Smooth muscle cell (in vitro differentiated cells): ENCODE measurements around the gene LRIG1. TPM values are rescaled to one million over a fixed set of nuclear protein-coding genes. Genes with fewer than 3 reads are reported as not detected.

Source experiments
- DNase-seq: peaks from one replicate; lab custom pipeline; 2025; ENCODE audit not compliant: unreplicated experiment; lab: John Stamatoyannopoulos, UW
- H2AFZ ChIP-seq: fragments of 200-600 bp; sonication (generic); 2 replicates; pipeline ENCODE4 v1.6.0; 2016; ENCODE audit warnings: antibody characterized with exemption, low read depth, mild to moderate bottlenecking
- H3F3A ChIP-seq: fragments of 200-600 bp; sonication (generic); 2 replicates; pipeline ENCODE4 v1.6.0; 2017; ENCODE audit warnings: antibody characterized with exemption, low read depth
- H3K27ac ChIP-seq: fragments of 200-600 bp; sonication (generic); 2 replicates; pipeline ENCODE4 v1.5.1; 2016; ENCODE audit warnings: low read depth, mild to moderate bottlenecking
- H3K27me3 ChIP-seq: fragments of 200-600 bp; sonication (generic); 2 replicates; pipeline ENCODE4 v1.6.1; 2016; ENCODE audit warnings: low read depth, mild to moderate bottlenecking
- H3K36me3 ChIP-seq: fragments of 200-600 bp; sonication (generic); 2 replicates; pipeline ENCODE4 v1.5.1; 2016; ENCODE audit warnings: low read depth
- H3K4me1 ChIP-seq: fragments of 200-600 bp; sonication (generic); 2 replicates; pipeline ENCODE4 v1.5.1; 2016; ENCODE audit warnings: low read depth
- H3K4me2 ChIP-seq: fragments of 200-600 bp; sonication (generic); 2 replicates; pipeline ENCODE4 v1.6.0; 2016; ENCODE audit warnings: mild to moderate bottlenecking
- H3K4me3 ChIP-seq: fragments of 200-600 bp; sonication (generic); 2 replicates; pipeline ENCODE4 v1.5.1; 2016; ENCODE audit warnings: mild to moderate bottlenecking
- H3K79me2 ChIP-seq: fragments of 200-600 bp; sonication (generic); 2 replicates; pipeline ENCODE4 v1.6.0; 2016; ENCODE audit warnings: low read depth, mild to moderate bottlenecking
- H3K9ac ChIP-seq: fragments of 200-600 bp; sonication (generic); 2 replicates; pipeline ENCODE4 v1.6.0; 2016; ENCODE audit warnings: low read depth
- H3K9me3 ChIP-seq: fragments of 200-600 bp; sonication (generic); replicated peaks from 2 replicates; pipeline ENCODE4 v1.5.1; 2016; ENCODE audit warnings: low read depth
- H4K20me1 ChIP-seq: fragments of 200-600 bp; sonication (generic); 2 replicates; pipeline ENCODE4 v1.6.0; 2016; ENCODE audit warnings: low read depth
- WGBS: methylation state at CpG from one replicate; pipeline ENCODE4 v1.1.7; 2016; ENCODE audit warnings: low lambda C conversion rate; 5-methylcytosine and 5-hydroxymethylcytosine counted together
- polyA plus RNA-seq: library from polyadenylated mRNA; unstranded; fragments of >200 nt; fragmentation: Nextera tagmentation; extraction: Ambion mirVana; gene quantifications from 2 replicates; pipeline ENCODE4 v1.2.1, GENCODE V29; 2016
- total RNA-seq: library from RNA; depleted of rRNA; stranded (reverse); fragments of >200 nt; gene quantifications from 2 replicates; pipeline ENCODE4 v1.2.3, GENCODE V29; 2014
- TF ChIP-seq, protein P1 (sequence below): fragments of 200-600 bp; sonication (generic); IDR thresholded peaks from 2 replicates; pipeline ENCODE4 v1.5.1; 2017; ENCODE audit warnings: borderline replicate concordance, mild to moderate bottlenecking, antibody characterized with exemption; ENCODE audit not compliant: insufficient read depth, poor library complexity, severe bottlenecking

LRIG1 gene
- total and polyA plus RNA-seq, 2 experiments from 2014 or later, result 26.5 to 31.3 TPM

DNA sequence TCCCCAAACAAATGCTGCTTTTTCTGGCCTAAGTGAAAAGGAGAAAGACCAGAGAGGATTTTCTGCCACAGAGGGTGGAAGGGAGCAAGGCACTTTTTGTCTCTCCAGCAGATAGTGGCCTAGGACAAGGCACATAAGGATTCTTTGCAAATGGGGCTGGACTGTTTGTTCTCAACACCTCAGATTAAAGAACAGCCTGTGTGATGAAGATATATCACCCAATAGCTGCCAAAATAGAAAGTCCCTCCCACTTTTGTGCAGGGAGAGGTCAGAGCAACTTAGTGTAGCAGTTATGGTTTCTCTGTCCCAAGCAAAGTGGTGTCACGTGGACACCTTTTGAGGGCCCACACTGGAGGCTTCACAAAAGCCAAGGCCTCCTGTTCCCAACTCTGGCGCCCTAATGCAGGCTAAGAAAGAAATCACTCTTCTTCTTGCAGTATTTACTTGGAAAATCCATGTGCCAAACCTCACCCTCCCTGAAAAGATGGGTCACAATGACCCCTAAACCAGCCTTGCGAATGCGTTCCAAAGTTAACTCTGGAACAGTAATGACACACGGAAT is 84.9 kb downstream of the LRIG1 start:
- WGBS, result 68% methylated on average over 5 of the region's 5 CpGs
- no peak for DNase-seq
- Histone ChIP-seq H3K4me2 (peak overlapping the region; percentile 17), H3K4me3 (no peak overlapping the region), H3F3A (peaks cover 3% of the 10 kb centered on the region), H3K79me2 (peaks cover 12% of the 10 kb centered on the region), H3K9me3 (no peaks in the 10 kb centered on the region), H3K9ac (no peak overlapping the region), H2AFZ (no peak overlapping the region), H3K27me3 (no peaks in the 10 kb centered on the region), H4K20me1 (no peaks in the 10 kb centered on the region), H3K4me1 (peaks cover 18% of the 10 kb centered on the region), H3K27ac (peak overlapping the region; percentile 41), H3K36me3 (no peaks in the 10 kb centered on the region)
- TF ChIP-seq, protein P1, sequence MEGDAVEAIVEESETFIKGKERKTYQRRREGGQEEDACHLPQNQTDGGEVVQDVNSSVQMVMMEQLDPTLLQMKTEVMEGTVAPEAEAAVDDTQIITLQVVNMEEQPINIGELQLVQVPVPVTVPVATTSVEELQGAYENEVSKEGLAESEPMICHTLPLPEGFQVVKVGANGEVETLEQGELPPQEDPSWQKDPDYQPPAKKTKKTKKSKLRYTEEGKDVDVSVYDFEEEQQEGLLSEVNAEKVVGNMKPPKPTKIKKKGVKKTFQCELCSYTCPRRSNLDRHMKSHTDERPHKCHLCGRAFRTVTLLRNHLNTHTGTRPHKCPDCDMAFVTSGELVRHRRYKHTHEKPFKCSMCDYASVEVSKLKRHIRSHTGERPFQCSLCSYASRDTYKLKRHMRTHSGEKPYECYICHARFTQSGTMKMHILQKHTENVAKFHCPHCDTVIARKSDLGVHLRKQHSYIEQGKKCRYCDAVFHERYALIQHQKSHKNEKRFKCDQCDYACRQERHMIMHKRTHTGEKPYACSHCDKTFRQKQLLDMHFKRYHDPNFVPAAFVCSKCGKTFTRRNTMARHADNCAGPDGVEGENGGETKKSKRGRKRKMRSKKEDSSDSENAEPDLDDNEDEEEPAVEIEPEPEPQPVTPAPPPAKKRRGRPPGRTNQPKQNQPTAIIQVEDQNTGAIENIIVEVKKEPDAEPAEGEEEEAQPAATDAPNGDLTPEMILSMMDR, result no peak

DNA sequence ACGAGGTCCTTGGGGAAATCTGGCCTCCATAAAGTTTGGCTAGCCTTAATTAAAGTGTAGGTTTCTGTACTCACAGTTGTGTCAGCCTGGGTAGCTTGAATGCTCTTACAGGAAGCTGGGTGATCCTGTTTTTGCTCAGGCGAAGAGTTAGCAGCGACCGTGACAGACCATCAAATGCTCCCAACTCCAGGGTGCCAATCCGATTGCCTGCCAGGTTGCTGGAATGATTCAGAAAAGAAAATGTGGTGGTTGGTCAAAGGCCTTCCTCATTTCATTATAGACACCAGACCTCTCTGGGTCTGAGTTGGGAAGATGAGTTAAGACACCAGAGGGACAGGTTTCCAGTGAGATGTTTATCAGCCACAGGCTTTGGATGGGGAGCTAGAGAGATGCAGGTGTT is 86.0 kb downstream of the LRIG1 start:
- H3K4me2 ChIP-seq, result no peak overlapping the region
- H3K4me1 ChIP-seq, result peaks cover 18% of the 10 kb centered on the region
- no peak for DNase-seq
- peaks cover 3% of the 10 kb centered on the region for H3F3A ChIP-seq
- H3K9ac ChIP-seq, result no peak overlapping the region
- H4K20me1 ChIP-seq, result no peaks in the 10 kb centered on the region
- H3K4me3 ChIP-seq, result no peak overlapping the region
- H2AFZ ChIP-seq, result no peak overlapping the region
- H3K27me3 ChIP-seq, result no peaks in the 10 kb centered on the region
- H3K79me2 ChIP-seq, result peaks cover 7% of the 10 kb centered on the region
- WGBS, result 80% methylated on average over 5 of the region's 5 CpGs
- no peaks in the 10 kb centered on the region for H3K36me3 ChIP-seq
- H3K9me3 ChIP-seq, result no peaks in the 10 kb centered on the region
- TF ChIP-seq, protein P1, result no peak
- H3K27ac ChIP-seq, result peak overlapping the region; percentile 89

DNA sequence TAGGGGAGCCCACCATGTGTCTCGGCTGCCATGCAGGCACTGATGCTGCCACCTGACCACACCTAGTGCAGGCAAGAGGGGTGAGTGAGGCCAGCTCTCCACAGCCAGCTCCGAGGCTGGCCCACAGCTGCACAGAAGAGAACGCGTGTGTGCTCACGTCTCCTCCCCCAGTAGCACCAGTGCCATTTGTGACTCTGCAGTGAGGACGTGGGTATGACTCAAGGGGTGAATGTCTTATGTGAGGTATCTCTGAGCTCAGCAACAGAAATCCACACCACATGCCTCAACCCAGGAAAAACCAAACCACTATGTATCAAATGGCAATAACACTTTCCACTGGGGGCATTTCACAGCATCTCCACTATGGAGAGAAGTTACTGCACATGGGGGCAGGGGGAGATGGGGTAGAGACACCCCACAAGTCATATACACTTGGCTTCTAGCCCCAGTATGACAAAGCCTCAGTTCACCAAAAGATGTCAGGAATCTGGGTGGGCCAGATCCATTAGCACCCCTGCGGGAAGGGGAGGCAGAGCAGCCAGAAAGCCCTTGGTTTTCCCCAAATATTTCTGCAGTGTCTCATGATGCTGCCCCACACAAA is 87.6 kb downstream of the LRIG1 start:
- peak overlapping the region; percentile 89 for H3K27ac ChIP-seq
- no peak for DNase-seq
- no peaks in the 10 kb centered on the region for H3K27me3 ChIP-seq
- H3K79me2 ChIP-seq, result peaks cover 4% of the 10 kb centered on the region
- no peak overlapping the region for H3K4me3 ChIP-seq
- H3K9ac ChIP-seq, result peak overlapping the region; percentile 42
- H3K36me3 ChIP-seq, result no peaks in the 10 kb centered on the region
- peak overlapping the region; percentile 54 for H3K4me2 ChIP-seq
- no peak overlapping the region for H2AFZ ChIP-seq
- WGBS, result 33% methylated on average over 7 of the region's 7 CpGs
- H3K4me1 ChIP-seq, result peaks cover 18% of the 10 kb centered on the region
- TF ChIP-seq, protein P1, result no peak
- no peaks in the 10 kb centered on the region for H4K20me1 ChIP-seq
- H3K9me3 ChIP-seq, result no peaks in the 10 kb centered on the region
- H3F3A ChIP-seq, result peaks cover 3% of the 10 kb centered on the region
